Spleen (tissue), 7 donors: ENCODE data around the gene RSPO3.

Source experiments
- POLR2A ChIP-seq, 3 donors: fragments of 450-650 bp; IDR thresholded peaks; one replicate each; pipeline ENCODE4 v1.5.1; 2017; ENCODE audit warnings: antibody characterized with exemption in 3 of 3, mild to moderate bottlenecking in 1 of 3
- TF ChIP-seq, protein P1 (sequence below), 11 experiments: fragments of 200-600 bp in 7 of 11; fragments of 450-650 bp in 4 of 11; sonication (generic) in 4 of 11; IDR thresholded peaks in 8 of 11; conservative IDR thresholded peaks in 3 of 11; 1 replicate in 7 of 11; 2 replicates in 4 of 11; pipeline versions ENCODE4 v1.4.0 to v1.8.0; 2016 to 2021; ENCODE audit warnings: antibody characterized with exemption in 11 of 11, inconsistent platforms in 4 of 11, mild to moderate bottlenecking in 1 of 11
- donor health status: DM: no; HTN: no; CAD: no; lungs with moderate emphysema.
- donor health status: DM: no; HTN: no; CAD: no.
- donor health status: DM: no; HTN: no; CAD: no.

DNA sequence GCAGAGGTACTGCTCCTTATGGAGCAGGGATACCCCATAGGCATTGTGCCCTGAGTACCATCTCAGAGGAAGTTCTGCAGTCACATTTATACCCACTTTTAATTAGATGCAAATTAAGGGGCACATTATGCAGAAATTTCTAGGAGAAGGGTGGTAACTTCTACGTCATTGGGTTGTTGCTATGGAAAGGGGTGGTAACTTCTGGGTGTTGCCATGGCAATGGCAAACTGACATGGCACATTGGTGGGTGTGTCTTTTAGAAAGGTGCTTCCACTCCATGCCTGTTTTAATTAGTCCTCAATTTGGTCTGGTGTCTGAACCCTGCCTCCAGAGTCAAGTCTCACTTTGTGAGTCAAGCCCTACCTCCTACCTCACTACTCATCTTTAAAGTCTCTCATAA lies 42.0 kb downstream of the RSPO3 start:
- TF ChIP-seq, protein P1, sequence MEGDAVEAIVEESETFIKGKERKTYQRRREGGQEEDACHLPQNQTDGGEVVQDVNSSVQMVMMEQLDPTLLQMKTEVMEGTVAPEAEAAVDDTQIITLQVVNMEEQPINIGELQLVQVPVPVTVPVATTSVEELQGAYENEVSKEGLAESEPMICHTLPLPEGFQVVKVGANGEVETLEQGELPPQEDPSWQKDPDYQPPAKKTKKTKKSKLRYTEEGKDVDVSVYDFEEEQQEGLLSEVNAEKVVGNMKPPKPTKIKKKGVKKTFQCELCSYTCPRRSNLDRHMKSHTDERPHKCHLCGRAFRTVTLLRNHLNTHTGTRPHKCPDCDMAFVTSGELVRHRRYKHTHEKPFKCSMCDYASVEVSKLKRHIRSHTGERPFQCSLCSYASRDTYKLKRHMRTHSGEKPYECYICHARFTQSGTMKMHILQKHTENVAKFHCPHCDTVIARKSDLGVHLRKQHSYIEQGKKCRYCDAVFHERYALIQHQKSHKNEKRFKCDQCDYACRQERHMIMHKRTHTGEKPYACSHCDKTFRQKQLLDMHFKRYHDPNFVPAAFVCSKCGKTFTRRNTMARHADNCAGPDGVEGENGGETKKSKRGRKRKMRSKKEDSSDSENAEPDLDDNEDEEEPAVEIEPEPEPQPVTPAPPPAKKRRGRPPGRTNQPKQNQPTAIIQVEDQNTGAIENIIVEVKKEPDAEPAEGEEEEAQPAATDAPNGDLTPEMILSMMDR (IDR thresholded peaks at IDR 0.05 in 8 of 11, conservative IDR thresholded peaks at IDR 0.05 in 3 of 11), result no peak
- TF ChIP-seq POLR2A (IDR thresholded peaks at IDR 0.05), result no peak
